GM18870 (cell line): Measurements from ENCODE around the gene BMAL1.
A peak's percentile ranks its signal among the peaks of the same experiment; 100 is the strongest.

Experiments used
- ATAC-seq: cut with Tn5 transposase; IDR thresholded peaks from one replicate; pipeline ENCODE4 v1.9.1; 2021; ENCODE audit warnings: moderate library complexity; ENCODE audit not compliant: unreplicated experiment

Gene BMAL1

DNA sequence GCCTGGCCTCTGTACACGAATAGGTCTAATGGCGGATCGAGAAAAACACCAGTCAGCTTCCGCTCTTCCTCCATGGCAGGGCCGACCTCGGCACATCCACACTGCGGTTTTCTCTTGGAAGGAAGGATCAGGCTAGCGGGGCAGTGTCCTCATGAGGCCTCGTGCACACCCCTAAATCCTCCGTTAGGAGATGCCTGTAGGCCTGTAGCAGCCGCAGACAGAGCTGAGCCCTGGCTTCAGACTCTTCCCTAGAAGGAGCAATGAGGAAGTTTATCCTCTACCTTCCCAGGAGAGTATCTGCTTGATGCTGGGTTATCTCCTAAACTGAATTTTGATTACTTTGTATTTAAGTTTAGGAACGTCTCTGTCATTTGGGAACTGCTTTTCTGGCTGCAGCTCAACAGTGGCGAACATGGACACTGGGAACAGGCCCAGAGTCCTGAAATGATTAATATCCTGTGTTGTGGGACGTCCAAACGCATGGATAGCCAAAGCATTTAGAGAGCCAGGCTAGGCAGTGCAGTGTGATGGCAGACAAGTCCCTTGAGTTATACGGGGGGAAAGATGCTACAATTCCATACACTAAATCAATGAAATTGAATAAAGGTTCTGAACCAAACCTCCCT lies 16.5 kb upstream of the BMAL1 start:
- no peak for ATAC-seq

DNA sequence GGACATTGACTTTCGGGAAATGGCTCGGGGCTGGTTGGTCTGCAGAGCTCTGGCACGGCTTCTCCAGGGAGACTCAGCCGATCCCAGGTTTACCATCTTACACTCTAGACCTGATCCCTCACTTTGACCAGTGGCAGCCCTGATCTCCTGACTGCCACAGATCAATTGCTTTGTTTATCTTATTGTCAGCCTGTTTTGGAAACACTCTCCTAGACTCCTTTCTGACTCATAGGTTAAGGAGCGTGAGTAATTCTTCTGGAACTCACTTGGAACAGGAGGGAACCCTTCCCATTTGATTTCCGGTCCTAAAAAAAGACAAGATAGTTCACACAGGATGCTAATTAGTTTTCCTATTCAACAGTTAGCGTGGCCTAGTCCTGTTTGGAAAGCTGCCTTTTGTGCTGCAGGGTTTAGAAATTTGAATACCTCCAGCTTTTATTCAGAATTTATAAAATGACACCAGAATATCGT lies 16.0 kb upstream of the BMAL1 start:
- ATAC-seq = no peak

DNA sequence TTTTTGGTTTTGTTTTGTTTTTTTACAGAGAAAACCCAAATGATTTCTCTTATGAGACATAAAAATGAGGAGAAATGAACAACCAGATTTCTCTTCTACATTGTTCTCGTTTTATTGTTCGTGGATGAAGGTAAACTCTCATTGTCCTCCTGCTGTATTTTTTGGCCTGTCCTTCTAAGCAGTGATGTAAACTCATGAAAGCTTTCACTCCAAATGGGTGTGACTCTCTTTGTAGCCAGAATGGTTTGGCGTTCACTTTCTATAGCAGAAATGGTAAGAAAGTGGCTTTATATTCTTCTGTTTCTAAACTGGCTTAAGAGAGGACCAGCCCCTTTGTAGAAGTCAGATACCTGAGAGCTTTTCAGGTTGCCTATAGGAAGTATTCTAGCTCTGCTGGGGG lies 15.5 kb upstream of the BMAL1 start:
- ATAC-seq = no peak

DNA sequence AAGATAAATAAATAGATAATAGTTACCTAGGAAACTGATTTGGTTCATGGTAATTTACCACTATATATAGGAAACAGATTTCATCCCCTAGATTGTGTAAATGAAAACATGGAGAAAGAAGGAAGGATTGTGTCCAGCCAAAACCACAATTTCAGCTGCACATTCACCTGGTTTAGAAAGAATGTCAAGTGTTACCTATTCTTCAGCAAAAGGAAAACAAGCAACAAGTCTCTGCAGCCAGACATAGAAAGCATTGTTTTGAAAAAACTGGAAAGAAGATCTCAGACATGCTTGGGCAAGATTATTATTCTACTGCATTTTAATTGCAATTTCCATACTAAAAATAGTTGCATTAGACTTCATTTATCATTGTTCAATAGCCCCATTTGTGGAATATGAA lies 8.8 kb upstream of the BMAL1 start:
- ATAC-seq = no peak

DNA sequence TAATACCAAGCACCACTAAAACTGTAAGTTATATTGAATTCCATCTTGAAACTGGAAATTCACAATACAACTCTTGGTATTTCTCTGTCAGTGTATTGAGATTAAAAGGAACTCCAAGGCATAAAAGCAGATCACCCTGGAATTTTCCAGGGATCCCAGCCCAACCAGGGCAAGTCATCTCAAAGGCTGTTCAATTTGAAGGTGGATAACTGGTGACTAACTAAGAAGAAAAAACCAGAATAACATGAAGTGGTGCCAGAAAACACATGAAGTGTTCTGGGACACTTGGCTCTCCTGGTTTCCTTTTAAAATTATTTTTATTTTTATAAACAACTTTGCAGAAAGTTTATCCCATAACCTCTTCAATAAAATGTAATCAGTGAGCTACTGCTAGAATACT lies 7.8 kb upstream of the BMAL1 start:
- ATAC-seq = no peak

- no peak for ATAC-seq
Measured at GRCh38 chr11:13271060-13271693, 6.4 kb upstream of the BMAL1 start.

GRCh38 chr11:13276454-13276831 lies 1.1 kb upstream of the BMAL1 start:
- no peak for ATAC-seq

- ATAC-seq = peak; percentile 86
Measured at GRCh38 chr11:13276832-13277767, 490 bp upstream of the BMAL1 start.

- no peak for ATAC-seq
Measured at GRCh38 chr11:13278609-13279486, 1.3 kb downstream of the BMAL1 start.

- ATAC-seq = no peak
Measured at GRCh38 chr11:13279487-13279834, 1.9 kb downstream of the BMAL1 start.

- no peak for ATAC-seq
Measured at GRCh38 chr11:13280092-13280722, 2.6 kb downstream of the BMAL1 start.

DNA sequence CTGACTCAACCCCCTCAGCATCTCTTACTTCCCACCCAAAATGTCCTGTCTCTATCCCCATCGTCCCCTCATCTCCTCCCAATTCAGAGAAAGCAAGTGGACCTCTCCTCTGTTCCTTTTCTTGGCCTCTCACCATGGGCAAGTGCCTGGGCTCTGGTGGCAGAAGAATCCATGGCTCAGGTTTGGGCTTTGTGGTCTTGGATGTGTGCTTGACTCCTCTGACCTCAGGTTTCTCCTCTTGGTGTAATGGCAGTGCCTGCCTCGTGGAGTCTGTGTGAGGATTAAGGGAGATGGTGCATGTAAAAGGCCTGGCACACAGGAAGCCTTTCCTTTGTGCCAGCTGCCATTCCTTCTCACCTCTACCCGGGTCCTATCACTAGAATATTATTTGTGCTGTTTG lies 3.2 kb downstream of the BMAL1 start:
- ATAC-seq = no peak

DNA sequence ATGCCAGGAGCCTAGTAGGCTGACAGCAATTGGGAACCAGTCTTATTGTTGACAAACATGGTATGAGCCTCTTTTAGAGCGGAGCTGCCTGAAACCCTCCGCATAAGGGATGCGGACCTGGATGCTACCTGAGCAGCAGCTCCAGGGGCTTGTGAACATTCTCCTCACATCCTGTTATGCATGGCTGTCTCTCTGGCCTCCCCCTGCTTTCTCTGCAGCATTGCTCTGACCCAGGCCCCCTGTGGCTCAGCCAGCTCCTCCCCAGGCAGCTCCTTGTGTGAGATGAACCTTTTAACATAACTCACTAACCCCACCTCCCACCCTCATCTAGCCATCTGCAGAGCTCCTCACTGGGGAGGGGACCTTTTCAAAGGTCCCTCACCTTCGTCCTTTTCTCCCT lies 6.0 kb downstream of the BMAL1 start:
- no peak for ATAC-seq

GRCh38 chr11:13284776-13285588 lies 7.4 kb downstream of the BMAL1 start:
- ATAC-seq = no peak

- no peak for ATAC-seq
Measured at GRCh38 chr11:13286279-13286821, 8.8 kb downstream of the BMAL1 start.

- no peak for ATAC-seq
Measured at GRCh38 chr11:13287036-13287435, 9.4 kb downstream of the BMAL1 start.

DNA sequence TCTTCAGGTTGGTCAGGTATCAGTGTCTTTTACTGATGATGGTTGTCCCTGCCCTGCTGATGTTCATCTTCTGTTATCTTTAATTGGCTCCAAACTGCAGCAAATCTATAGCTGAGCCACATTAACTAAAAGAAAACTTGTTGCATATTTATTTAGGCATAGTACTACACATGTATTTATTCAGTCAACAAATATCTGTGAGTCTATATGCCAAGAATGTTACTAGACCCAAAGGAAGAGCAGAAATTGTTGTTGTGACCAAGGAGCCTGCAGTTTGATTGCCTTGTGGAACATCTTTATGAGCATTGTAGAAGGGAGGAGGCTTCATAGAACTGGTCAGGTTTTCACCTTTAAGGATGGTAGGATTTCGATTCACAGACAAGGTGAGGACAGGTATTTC lies 10.1 kb downstream of the BMAL1 start:
- no peak for ATAC-seq

GRCh38 chr11:13288375-13289029 lies 10.9 kb downstream of the BMAL1 start:
- no peak for ATAC-seq

DNA sequence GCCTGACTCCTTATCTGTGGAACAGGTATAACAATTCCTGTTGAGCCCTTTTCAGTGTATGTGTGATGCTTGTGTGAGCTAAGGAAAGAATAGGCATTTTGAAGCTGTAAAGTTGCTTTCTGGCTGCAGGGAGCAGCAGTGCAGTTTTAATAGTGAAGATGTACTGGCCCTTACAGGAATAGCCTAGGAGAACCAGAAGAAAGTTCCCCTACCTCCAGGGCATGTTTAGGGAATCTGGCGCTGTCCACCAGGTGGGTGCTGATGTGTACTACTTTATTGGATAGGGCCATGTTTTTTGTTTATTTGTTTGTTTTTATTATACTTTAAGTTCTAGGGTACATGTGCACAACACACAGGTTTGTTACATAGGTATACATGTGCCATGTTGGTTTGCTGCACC lies 11.5 kb downstream of the BMAL1 start:
- ATAC-seq = no peak
